ENCODE measurements around the gene CCDC85C.
A peak's percentile ranks its signal among the peaks of the same experiment; 100 is the strongest.

The CCDC85C gene

GRCh38 chr14:99604766-99605298 lies 825 bp upstream of the CCDC85C start:
- no peak for DNase-seq

GRCh38 chr14:99604278-99604765 lies 315 bp upstream of the CCDC85C start:
- peak; percentile 93 for DNase-seq

GRCh38 chr14:99602788-99603415 lies 1.1 kb downstream of the CCDC85C start:
- DNase-seq, result no peak

DNA sequence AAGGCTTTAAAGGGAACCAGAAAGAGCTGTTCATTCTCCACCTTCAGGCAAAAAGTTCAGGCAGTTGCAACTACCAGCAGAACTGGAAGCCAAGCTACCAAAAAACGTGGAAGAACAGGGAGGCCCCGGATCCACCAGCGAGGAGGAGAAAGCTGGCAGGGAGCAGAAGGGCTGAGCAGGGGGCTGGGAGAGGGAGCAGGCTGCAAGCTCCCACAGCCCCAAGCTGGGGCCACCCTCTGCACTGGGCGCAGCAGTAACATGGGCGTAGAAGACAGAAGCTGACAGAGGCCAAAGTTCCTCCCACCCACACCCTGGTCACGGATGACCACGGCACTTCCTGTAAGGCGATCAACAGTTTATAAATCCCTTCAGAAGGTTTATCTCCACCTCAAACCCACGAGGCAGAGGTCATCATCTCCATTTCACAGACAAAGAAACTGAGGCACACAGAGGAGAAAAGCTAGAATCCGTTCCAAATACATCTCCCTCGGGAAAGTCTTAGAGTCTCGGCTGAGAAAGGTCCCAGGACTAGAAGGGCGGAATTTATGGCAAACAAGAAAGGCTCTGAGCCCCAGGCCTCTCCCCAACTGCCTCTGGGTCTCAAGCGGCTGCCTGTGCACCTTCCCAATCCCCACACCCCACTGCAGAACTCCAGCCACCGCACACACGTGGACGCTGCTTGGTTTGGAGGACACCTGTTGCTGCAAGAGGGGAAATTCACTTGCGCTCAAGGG lies 1.8 kb downstream of the CCDC85C start:
- DNase-seq, result no peak

- no peak for DNase-seq
These were observed 2.6 kb downstream of the CCDC85C start for GRCh38 chr14:99601361-99601831.

DNA sequence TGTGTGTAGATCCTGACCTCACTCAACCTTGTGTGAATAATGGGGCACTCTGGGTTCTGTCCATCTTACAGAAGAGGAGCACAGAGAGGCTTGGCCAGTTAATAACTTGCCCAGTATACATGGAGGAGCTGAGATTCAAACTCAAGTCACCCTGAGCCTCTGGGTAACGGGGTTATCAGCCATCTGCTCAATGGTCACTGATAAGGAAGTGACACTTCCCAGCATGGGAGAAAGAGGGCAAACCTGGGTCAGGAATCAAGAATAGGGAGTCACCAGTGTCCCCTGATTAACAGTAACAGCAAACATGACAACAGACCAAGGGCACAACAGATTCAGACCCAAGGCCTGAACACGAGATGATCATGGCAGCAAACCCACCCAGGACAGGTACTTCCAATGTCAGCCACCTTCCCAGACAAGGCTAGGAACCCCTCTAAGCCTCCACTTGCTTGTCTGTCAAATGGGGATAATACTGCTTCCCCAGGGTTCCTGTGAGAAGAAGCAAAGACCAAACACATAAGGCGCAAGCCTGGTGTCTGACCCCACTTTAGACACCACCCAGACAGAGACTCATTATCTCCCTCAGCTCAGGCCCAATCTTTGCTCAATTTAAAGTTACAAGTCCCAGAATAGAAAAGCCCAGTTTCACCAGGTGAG lies 3.6 kb downstream of the CCDC85C start:
- DNase-seq, result no peak

DNA sequence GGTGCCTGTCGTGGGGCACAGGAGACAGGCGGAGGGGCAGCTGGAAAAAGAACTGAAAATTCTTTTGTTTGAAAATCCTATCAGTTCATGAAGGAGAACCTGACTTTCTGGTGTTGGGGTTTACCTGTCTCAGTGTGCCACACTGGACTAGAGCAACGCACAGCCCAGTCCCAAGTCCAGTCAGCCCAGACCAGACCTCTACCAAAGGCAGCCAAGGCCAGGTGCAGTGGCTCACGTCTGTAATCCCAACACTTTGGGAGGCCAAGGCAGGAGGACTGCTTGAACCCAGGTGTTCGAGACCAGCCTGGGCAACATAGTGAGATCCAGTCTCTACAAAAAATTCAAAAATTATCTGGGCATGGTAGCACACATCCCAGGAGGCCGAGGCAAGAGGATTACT lies 4.6 kb downstream of the CCDC85C start:
- DNase-seq, result no peak

GRCh38 chr14:99598774-99599173 lies 5.2 kb downstream of the CCDC85C start:
- DNase-seq, result no peak

DNA sequence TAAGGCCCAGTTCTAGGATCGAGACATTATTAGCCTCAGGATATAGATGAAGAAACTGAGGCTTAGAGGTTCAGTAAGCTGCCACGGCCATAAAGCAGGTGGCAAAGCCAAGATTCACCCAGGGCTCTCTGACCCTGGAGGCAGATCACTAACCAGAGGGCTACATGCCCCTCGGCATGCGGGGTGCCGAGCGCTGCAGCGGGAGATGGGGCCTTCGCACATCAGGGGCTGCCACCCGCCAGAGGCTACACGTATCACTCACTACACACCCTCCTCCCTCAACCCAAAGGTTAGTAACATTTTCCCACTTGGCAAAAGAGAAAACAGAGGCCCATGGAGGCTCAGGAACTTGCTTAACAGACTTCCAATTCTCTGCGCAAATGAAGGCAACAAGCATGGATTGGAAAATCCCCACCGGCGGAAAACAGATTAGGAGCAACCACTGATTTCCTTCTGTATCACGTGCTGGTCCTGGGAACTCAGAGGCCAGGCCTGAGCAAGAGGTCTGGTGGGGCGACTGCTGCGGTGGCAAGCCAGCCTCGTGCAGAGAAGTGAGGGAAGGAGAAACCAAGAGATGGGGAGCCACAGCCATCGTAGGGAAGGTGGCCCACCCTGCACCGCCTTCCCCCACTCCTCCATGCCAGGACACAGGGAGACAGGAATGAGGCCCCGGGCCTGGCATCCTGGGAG lies 6.0 kb downstream of the CCDC85C start:
- DNase-seq, result no peak

- no peak for DNase-seq
These were observed 7.2 kb downstream of the CCDC85C start for GRCh38 chr14:99596772-99597171.

DNA sequence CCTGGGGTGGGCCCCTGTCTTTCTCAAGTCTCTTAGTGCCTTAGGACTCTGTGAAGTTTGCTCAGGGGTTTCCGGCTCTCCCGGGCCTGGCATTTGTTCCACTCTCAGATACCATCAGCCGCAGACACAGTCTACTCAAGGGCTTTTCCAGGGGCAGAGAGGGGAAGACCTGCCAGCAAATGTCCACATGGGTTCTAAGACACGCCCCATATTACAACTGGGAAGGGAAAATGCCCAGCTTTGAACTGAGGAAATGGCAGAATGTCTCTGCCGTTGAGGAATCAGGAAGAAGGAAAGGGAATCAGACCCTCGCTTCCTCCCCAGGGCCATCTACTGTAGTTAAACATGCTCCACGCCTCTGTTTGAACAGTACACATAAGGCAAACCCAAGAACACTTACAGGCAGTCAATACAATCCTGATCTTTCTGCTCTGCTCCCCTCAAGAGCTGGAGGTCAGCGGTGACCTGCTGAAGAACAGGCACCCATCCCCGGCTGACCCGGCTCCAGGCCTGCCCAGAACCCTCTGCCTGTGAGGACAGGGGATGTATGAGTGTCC lies 7.9 kb downstream of the CCDC85C start:
- no peak for DNase-seq

DNA sequence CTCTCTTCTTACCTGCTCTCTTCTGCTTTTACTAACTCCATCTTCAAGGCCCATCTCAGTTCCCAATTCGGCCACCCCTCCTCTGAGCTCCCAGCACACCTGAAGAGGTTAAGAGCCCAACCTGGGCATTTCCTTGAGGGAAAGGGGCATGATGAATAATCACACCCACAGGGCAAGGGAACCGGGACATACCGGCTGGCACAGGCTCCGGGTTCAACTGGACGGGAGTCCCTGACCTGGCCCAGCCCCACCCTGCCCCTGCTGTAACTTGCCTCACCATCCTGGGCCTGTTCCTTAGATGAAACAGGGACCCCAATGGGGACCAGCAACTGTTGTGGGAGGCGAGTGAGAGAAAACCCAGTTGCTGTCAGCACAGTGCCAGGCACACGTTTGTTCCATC lies 8.5 kb downstream of the CCDC85C start:
- DNase-seq, result no peak

- DNase-seq, result no peak
These were observed 9.0 kb downstream of the CCDC85C start for GRCh38 chr14:99595034-99595433.

- no peak for DNase-seq
These were observed 9.8 kb downstream of the CCDC85C start for GRCh38 chr14:99593971-99594841.

DNA sequence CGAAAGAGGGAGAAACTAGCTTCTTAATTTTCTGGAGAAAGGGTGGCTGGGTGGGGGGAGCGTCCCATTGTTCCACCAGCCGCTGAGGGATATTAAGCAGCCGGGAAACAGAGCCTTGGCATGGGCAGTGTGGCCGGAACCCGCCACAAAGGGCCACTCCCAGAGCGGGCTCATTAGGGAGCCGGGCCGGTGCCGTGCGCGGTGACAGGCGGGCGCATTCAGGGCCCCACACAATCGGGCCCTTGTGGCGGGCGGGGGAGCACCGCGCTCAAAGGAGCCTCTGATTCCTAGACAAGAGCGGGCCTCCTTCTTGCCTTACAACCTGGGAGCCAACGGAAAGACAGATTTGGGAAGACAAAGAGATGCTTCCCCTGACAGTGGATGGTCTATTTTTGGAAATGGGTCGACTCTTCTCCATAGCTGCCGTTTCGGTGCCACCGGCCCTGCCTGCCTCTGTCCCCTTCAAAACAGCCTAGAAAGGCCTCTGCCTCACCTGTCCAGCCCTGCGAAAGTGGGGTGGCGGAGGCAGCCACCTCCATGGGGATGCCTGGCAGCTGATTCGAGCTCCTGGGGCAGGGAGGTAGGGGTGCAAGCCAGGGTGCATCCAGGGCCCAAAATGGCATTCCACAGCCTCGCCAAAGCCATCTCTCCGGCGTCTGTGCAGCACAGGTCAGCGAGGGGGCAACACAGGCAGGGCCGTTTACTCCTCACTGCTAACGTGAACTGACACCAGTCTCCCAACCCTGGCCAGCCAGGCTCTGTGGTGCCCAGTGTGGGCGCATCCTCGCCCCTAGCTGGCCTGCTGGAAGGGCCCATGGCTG lies 10.9 kb downstream of the CCDC85C start:
- DNase-seq, result no peak

GRCh38 chr14:99592394-99592793 lies 11.6 kb downstream of the CCDC85C start:
- DNase-seq, result no peak

GRCh38 chr14:99590746-99591555 lies 13.1 kb downstream of the CCDC85C start:
- DNase-seq, result no peak

- DNase-seq, result no peak
These were observed 14.1 kb downstream of the CCDC85C start for GRCh38 chr14:99589651-99590530.

DNA sequence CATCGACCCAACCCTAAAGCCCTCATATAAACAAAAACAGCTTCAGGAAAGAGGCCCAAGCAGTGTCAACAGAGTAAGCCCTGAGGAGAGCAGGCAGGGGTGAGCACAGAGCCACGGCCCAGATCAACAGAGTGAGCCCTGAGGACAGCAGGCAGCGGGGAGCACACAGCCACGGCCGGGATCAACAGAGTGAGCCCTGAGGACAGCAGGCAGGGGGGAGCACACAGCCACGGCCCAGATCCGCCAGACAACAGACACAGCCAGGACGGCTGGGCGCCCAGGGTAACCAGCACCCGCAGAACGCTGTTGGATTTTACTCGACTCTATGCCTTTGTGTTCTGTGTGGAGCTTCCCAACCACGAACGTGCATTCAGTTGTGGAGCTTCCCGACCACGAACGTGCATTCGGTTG lies 15.0 kb downstream of the CCDC85C start:
- DNase-seq, result no peak

Data from NCI-H446 treated with DMSO at 0.1 percent for 48 hours (cell line).